Thoracic aorta (tissue), 2 donors: ENCODE measurements around the gene AQP7. TPM values are rescaled to one million over a fixed set of nuclear protein-coding genes. Genes with fewer than 3 reads are reported as not detected.
"Not testable (repeated sequence)": the region's sequence is repeated elsewhere in the genome, so short reads cannot be mapped to it uniquely, and the experiment has no call there.

Experiments
- ATAC-seq: fragments of 150-250 bp; one replicate; pipeline ENCODE4 v1.8.0; 2017; ENCODE audit warnings: low read depth; ENCODE audit not compliant: insufficient number of reproducible peaks, low FRiP score
- DNase-seq: peaks from one replicate; pipeline ENCODE4 v3.0.0-alpha.2; 2020; ENCODE audit warnings: low spot score
- H3K27ac ChIP-seq, 2 donors: fragments of 200-600 bp; sonication (generic); 1 replicate in 1 of 2; 2 replicates in 1 of 2; pipeline ENCODE4 v1.5.1; 2016; ENCODE audit warnings: mild to moderate bottlenecking in 2 of 2, moderate library complexity in 2 of 2
- H3K27me3 ChIP-seq: fragments of 200-600 bp; sonication (generic); replicated peaks from 2 replicates; pipeline ENCODE4 v1.6.0; 2016; ENCODE audit warnings: mild to moderate bottlenecking; ENCODE audit not compliant: insufficient read depth
- H3K36me3 ChIP-seq: fragments of 200-600 bp; sonication (generic); one replicate; pipeline ENCODE4 v1.5.1; 2016
- H3K4me1 ChIP-seq, 2 donors: fragments of 200-600 bp; sonication (generic); 1 replicate in 1 of 2; 2 replicates in 1 of 2; pipeline versions ENCODE4 v1.5.1 to v1.6.0; 2016; ENCODE audit warnings: low read depth in 2 of 2, mild to moderate bottlenecking in 1 of 2; ENCODE audit not compliant: control insufficient read depth in 1 of 2
- H3K4me3 ChIP-seq: fragments of 200-600 bp; sonication (generic); 2 replicates; pipeline ENCODE4 v1.5.1; 2016; ENCODE audit warnings: mild to moderate bottlenecking
- H3K9me3 ChIP-seq: fragments of 200-600 bp; sonication (generic); 2 replicates; pipeline ENCODE4 v1.5.1; 2016
- CTCF ChIP-seq: fragments of 200-600 bp; sonication (generic); IDR thresholded peaks from one replicate; pipeline ENCODE4 v1.5.1; 2019; ENCODE audit warnings: antibody characterized with exemption
- total RNA-seq, 2 donors: library from RNA; depleted of rRNA; stranded (reverse); fragments of >200 nt; gene quantifications; one replicate each; pipeline versions ENCODE4 v1.1.0 to v1.2.3, GENCODE V29; 2016

The AQP7 gene
- total RNA-seq, result 1 to 10 TPM; 1.8 to 1.9 TPM

- not testable (repeated sequence) for ATAC-seq
Observed at GRCh38 chr9:33402371-33402770, at the start of gene AQP7. AQP7 (minus strand) TSS chr9:33402568; CDS start chr9:33401262, 1,306 bp downstream.

GRCh38 chr9:33450621-33451146, 48.3 kb upstream of the AQP7 start:
- Histone ChIP-seq H3K27me3 (no peaks in the 10 kb centered on the region), H3K4me3 (no peak overlapping the region), H3K4me1 (peaks cover 0 to 20% of the 10 kb centered on the region in 2 donors), H3K27ac (no peak overlapping the region), H3K9me3 (no peaks in the 10 kb centered on the region), H3K36me3 (no peaks in the 10 kb centered on the region)
- DNase-seq (no peak), ATAC-seq (no peak)
- TF ChIP-seq CTCF, result no peak

More at GRCh38 chr9:33402371-33402770, at the start of gene AQP7:
- H3K4me3 ChIP-seq, H3K9me3 ChIP-seq, H3K27me3 ChIP-seq, H3K36me3 ChIP-seq, DNase-seq: not testable (repeated sequence)
- Histone ChIP-seq H3K27ac (peak within 1 kb of the TSS in 1 of 2 donors; percentile 22), H3K4me1 (peaks cover 4 to 17% of the 10 kb centered on the region in 2 donors)

- DNase-seq (no peak), ATAC-seq (no peak)
- H3K4me1 ChIP-seq, result peaks cover 0 to 20% of the 10 kb centered on the region in 2 donors
- H3K27ac ChIP-seq, result no peak overlapping the region
- H3K9me3 ChIP-seq, result no peaks in the 10 kb centered on the region
- H3K36me3 ChIP-seq, result no peaks in the 10 kb centered on the region
- no peak for TF ChIP-seq CTCF
- H3K27me3 ChIP-seq, result no peaks in the 10 kb centered on the region
- H3K4me3 ChIP-seq, result no peak overlapping the region
Observed at GRCh38 chr9:33449715-33450114, 47.3 kb upstream of the AQP7 start.

- H3K4me3 ChIP-seq, result peak overlapping the region; percentile 72
- ATAC-seq, result no peak
- no peaks in the 10 kb centered on the region for H3K9me3 ChIP-seq
- peaks cover 0 to 20% of the 10 kb centered on the region in 2 donors for H3K4me1 ChIP-seq
- H3K27ac ChIP-seq, result no peak overlapping the region
- TF ChIP-seq CTCF, result no peak
- no peak for DNase-seq
- no peaks in the 10 kb centered on the region for H3K27me3 ChIP-seq
- no peaks in the 10 kb centered on the region for H3K36me3 ChIP-seq
Observed at GRCh38 chr9:33447799-33448553, 45.6 kb upstream of the AQP7 start.

DNA sequence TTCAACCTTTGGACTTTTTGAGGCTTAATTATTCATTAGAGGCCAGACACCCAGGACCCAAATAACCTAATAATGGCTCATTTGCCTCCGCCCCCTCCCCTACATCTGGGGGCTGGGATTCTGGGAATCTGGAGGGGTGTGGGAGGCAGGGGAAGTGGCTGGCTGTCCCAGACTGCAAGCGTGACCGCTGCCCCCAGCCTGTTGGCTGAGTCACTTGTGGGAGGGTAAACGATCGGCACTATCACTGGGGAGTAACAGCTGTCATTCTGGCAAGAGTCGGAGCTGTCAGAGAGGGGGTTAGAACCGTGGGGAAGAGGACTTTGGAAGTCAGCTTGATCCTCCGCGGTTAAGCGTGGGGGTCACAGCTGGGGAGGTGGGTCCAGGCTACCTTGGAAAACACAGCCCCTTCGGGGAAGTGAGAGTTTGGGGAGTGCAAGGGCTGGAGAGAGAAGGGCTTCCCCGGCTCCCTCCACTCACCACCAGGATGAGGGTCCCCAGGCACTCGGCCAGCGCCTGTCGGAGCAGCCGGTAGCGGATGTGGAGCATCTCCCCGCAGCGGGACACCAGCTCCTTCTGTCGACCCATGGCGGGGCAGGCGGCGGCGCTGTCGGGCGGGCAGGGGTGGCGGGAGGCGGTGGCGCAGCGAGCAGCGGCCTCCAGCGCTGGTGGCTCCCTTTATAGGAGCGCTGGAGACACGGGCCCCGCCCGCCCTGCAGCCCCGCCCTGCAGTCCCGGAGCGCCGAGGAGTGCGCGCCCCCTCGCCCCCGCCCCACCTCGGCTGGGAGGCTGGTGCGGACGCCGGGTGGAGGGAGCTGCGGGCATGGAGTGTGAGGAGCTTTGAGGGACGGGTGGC, 44.8 kb upstream of the AQP7 start, which contains the start of gene AQP3:
Gene AQP3 (minus strand): TSS at position 648 of the 853 bp plus-strand sequence. CDS start 63 bp downstream, at position 585.
- no peak for DNase-seq
- peak; percentile 29 for TF ChIP-seq CTCF
- H3K9me3 ChIP-seq, result no peaks in the 10 kb centered on the region

More for the DNA sequence above, 44.8 kb upstream of the AQP7 start, which contains the start of gene AQP3:
- ATAC-seq, result peak; percentile 31
- Histone ChIP-seq H3K27ac (no peak within 1 kb of the TSS), H3K27me3 (no peaks in the 10 kb centered on the region), H3K36me3 (no peaks in the 10 kb centered on the region), H3K4me3 (peak within 1 kb of the TSS; percentile 72), H3K4me1 (peaks cover 0 to 20% of the 10 kb centered on the region in 2 donors)
